ENCODE data around the gene SCYL1.
"Not testable (repeated sequence)": the region's sequence is repeated elsewhere in the genome, so short reads cannot be mapped to it uniquely, and the experiment has no call there.

DNA sequence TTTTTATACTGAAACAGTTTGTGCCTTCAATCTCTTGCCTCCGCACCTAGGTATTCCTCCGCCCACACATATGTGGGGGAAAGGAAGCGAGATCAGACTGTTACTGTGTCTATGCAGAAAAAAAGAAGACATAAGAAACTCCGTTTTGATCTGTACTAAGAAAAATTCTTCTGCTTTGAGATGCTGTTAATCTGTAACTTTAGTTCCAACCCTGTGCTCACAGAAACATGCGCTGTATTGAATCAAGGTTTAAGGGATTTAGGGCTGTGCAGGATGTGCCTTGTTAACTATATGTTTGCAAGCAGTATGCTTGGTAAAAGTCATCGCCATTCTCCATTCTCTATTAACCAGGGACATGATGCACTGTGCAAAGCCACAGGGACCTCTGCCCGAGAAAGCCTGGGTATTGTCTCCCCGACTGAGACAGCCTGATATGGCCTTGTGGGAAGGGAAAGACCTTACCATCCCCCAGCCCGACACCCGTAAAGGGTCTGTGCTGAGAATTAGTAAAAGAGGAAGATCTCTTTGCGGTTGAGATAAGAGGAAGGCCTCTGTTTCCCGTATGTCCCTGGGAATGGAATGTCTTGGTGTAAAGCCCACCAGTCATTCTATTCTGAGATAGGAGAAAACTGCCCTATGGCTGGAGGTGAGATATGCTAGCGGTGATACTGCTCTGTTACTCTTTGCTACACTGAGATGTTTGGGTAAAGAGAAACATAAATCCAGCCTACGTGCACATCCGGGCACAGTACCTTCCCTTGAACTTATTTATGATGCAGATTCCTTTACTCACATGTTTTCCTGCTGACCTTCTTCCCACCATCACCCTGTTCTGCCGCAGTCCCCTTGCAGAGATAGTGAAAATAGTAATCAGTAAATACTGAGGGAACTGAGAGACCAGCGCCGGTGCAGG, 1.9 kb upstream of the SCYL1 start:
- TF ChIP-seq, protein P1, sequence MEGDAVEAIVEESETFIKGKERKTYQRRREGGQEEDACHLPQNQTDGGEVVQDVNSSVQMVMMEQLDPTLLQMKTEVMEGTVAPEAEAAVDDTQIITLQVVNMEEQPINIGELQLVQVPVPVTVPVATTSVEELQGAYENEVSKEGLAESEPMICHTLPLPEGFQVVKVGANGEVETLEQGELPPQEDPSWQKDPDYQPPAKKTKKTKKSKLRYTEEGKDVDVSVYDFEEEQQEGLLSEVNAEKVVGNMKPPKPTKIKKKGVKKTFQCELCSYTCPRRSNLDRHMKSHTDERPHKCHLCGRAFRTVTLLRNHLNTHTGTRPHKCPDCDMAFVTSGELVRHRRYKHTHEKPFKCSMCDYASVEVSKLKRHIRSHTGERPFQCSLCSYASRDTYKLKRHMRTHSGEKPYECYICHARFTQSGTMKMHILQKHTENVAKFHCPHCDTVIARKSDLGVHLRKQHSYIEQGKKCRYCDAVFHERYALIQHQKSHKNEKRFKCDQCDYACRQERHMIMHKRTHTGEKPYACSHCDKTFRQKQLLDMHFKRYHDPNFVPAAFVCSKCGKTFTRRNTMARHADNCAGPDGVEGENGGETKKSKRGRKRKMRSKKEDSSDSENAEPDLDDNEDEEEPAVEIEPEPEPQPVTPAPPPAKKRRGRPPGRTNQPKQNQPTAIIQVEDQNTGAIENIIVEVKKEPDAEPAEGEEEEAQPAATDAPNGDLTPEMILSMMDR (conservative IDR thresholded peaks at IDR 0.05; ENCODE audit: low read depth, low read length): not testable (repeated sequence)
- not testable (repeated sequence) for TF ChIP-seq SMC3, BHLHE40, MAFK, NFE2L2, RFX5 (IDR thresholded peaks at IDR 0.05; ENCODE audit: low read depth, low read length)

Measured in IMR-90 (cell line).